Body of pancreas (tissue), 4 donors: ENCODE results near the gene TPST1. TPM values are rescaled to one million over a fixed set of nuclear protein-coding genes. Genes with fewer than 3 reads are reported as not detected.

ENCODE experiments used
- ATAC-seq: fragments of 150-250 bp; one replicate; pipeline ENCODE4 v1.9.1; 2016
- DNase-seq, 4 donors: peaks; one replicate each; pipeline ENCODE4 v3.0.0-alpha.2; 2019
- H3K27ac ChIP-seq, 4 donors: fragments of 200-600 bp; sonication (generic); 1 replicate in 3 of 4; 2 replicates in 1 of 4; pipeline versions ENCODE4 v1.5.1 to v1.6.1; 2016 to 2019; ENCODE audit warnings: mild to moderate bottlenecking in 1 of 4, mixed read lengths in 1 of 4, moderate library complexity in 1 of 4
- H3K27me3 ChIP-seq, 2 donors: fragments of 200-600 bp; sonication (generic); one replicate each; pipeline ENCODE4 v1.6.0; 2016; ENCODE audit warnings: mild to moderate bottlenecking in 1 of 2
- H3K36me3 ChIP-seq, 2 donors: fragments of 200-600 bp; sonication (generic); replicated peaks in 1 of 2; 2 replicates each; pipeline ENCODE4 v1.5.1; 2016; ENCODE audit warnings: low read depth in 2 of 2; ENCODE audit not compliant: insufficient read depth in 1 of 2
- H3K4me1 ChIP-seq: fragments of 200-600 bp; sonication (generic); one replicate; pipeline ENCODE4 v1.6.0; 2016
- H3K4me3 ChIP-seq, 2 donors: fragments of 200-600 bp; sonication (generic); 1 replicate in 1 of 2; 2 replicates in 1 of 2; pipeline ENCODE4 v1.5.1; 2016 to 2019
- H3K9me3 ChIP-seq, 3 donors: fragments of 200-600 bp; sonication (generic); 1 replicate in 2 of 3; 2 replicates in 1 of 3; pipeline ENCODE4 v1.5.1; 2016
- CTCF ChIP-seq, 7 experiments: fragments of 450-650 bp in 4 of 7; fragments of 200-600 bp in 3 of 7; sonication (generic) in 3 of 7; IDR thresholded peaks; one replicate each; pipeline ENCODE4 v1.5.1; 2016 to 2019; ENCODE audit warnings: antibody characterized with exemption in 7 of 7
- POLR2A ChIP-seq, 3 donors: fragments of 450-650 bp; IDR thresholded peaks; one replicate each; pipeline ENCODE4 v1.6.1; 2016; ENCODE audit warnings: antibody characterized with exemption in 3 of 3, mild to moderate bottlenecking in 2 of 3
- WGBS, 2 donors: methylation state at CpG; one replicate each; pipeline ENCODE4 v1.1.5; 2017; 5-methylcytosine and 5-hydroxymethylcytosine counted together
- intact Hi-C: fragments of 100-400 bp; cut with DNase I; formaldehyde crosslinking; loops from one replicate; pipeline ENCODE4 v1.15.1; 2023
- total RNA-seq, 2 donors: library from RNA; depleted of rRNA; stranded (reverse); fragments of >200 nt; gene quantifications; one replicate each; pipeline ENCODE4 v1.1.0, GENCODE V29; 2016

The TPST1 gene
- total RNA-seq, 2 donors from 2014 or later = 12.5 to 16.5 TPM

- peaks cover 21% of the 10 kb centered on the region for H3K4me1 ChIP-seq
- no peak overlapping the region for H3K4me3 ChIP-seq
- no peaks in the 10 kb centered on the region for H3K36me3 ChIP-seq
- WGBS, 2 donors = 24 to 35% methylated on average over 1 of the region's 1 CpG
- TF ChIP-seq CTCF (IDR thresholded peaks at IDR 0.05) (no peak), POLR2A (IDR thresholded peaks at IDR 0.05) (no peak)
- no peaks in the 10 kb centered on the region for H3K27me3 ChIP-seq
- no peak for DNase-seq
- intact Hi-C loops = no loop called here
- peak; percentile 33 for ATAC-seq
- no peaks in the 10 kb centered on the region for H3K9me3 ChIP-seq
- H3K27ac ChIP-seq = peak overlapping the region; percentile 22 to 64 (median 48)
Observed at GRCh38 chr7:66333443-66333842, 128.3 kb downstream of the TPST1 start.

- H3K27ac ChIP-seq = no peak overlapping the region
- TF ChIP-seq CTCF (IDR thresholded peaks at IDR 0.05) (no peak), POLR2A (IDR thresholded peaks at IDR 0.05) (no peak)
- H3K4me3 ChIP-seq = no peak overlapping the region
- 90 to 91% methylated on average over 6 of the region's 6 CpGs for WGBS, 2 donors
- no peaks in the 10 kb centered on the region for H3K27me3 ChIP-seq
- peaks cover 21% of the 10 kb centered on the region for H3K4me1 ChIP-seq
- H3K36me3 ChIP-seq = no peaks in the 10 kb centered on the region
- DNase-seq = no peak
- H3K9me3 ChIP-seq = no peaks in the 10 kb centered on the region
- intact Hi-C loops = no loop called here
- ATAC-seq = no peak
Observed at GRCh38 chr7:66335318-66335717, 130.2 kb downstream of the TPST1 start.

GRCh38 chr7:66336760-66337159 is 131.6 kb downstream of the TPST1 start:
- DNase-seq = no peak
- Histone ChIP-seq H3K9me3 (no peaks in the 10 kb centered on the region), H3K4me3 (no peak overlapping the region), H3K27me3 (no peaks in the 10 kb centered on the region), H3K27ac (no peak overlapping the region), H3K4me1 (peaks cover 21% of the 10 kb centered on the region), H3K36me3 (no peaks in the 10 kb centered on the region)
- no peak for ATAC-seq
- intact Hi-C loops = no loop called here
- TF ChIP-seq CTCF (IDR thresholded peaks at IDR 0.05) (no peak), POLR2A (IDR thresholded peaks at IDR 0.05) (no peak)

GRCh38 chr7:66339141-66339540 is 134.0 kb downstream of the TPST1 start:
- ATAC-seq = no peak
- WGBS, 2 donors = 89 to 100% methylated on average over 1 of the region's 1 CpG
- intact Hi-C loops = no loop called here

More at GRCh38 chr7:66339141-66339540, 134.0 kb downstream of the TPST1 start:
- no peak overlapping the region for H3K4me3 ChIP-seq
- no peaks in the 10 kb centered on the region for H3K9me3 ChIP-seq
- H3K4me1 ChIP-seq = peaks cover 3% of the 10 kb centered on the region
- H3K36me3 ChIP-seq = no peaks in the 10 kb centered on the region
- DNase-seq = no peak
- H3K27ac ChIP-seq = no peak overlapping the region
- TF ChIP-seq CTCF (IDR thresholded peaks at IDR 0.05) (no peak), POLR2A (IDR thresholded peaks at IDR 0.05) (no peak)
- no peaks in the 10 kb centered on the region for H3K27me3 ChIP-seq
